ENCODE data around the gene CNTROB.
"Not testable (repeated sequence)": the region's sequence is repeated elsewhere in the genome, so short reads cannot be mapped to it uniquely, and the experiment has no call there.

CNTROB gene

DNA sequence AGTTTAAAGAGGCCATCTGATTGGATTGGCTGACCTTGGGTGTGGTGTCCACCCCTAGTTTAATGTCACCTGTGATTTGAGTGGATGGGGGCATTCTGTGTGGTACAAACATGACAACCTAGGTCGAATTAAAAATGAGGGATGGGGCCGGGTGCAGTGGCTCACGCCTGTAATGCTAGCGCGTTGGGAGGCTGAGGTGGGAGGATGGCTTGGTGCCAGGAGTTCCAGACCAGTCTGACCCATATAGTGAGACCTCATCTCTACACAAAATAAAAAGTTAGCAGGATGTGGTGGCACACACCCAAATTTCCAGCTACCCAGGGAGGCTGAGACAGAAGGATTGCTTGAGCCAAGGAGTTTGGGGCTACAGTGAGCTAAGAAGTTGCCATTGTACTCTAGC lies 14.4 kb downstream of the CNTROB start:
- no peak for DNase-seq (ENCODE audit: low spot score)

DNA sequence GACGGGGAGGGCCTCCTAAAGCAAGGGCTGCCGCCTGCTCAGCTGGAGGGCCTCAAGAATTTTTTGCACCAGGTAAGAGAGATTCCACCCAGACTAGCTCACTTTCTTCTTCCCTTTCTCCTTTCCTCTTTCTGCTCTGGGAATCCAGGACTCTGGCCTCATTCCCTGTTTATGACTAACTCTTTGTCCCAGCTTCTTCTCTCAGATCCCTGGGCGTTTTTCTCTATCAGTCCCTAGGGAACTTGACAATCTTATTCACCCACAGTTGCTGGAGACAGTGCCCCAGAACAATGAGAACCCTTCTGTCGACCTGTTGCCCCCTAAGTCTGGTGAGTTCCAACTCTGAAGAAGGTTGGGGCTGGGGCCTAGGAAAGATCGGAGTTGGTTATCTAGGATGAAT lies 15.6 kb downstream of the CNTROB start:
- no peak for DNase-seq (ENCODE audit: low spot score)

DNA sequence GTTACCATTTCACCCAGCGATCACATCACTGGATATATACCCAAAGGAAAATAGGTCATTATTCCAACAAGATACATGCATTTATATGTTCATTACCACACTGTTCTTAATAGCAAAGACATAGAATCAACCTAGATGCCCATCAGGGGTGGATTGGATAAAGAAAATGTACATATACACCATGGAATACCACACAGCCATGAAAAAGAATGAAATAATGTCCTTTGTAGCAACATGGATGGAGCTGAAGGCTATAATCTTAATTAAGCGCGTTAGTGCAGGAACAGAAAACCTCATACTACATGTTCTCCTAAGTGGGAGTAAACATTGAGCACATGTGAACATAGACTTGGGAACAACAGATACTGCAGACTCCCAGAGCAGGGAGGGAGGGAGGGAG lies 18.6 kb downstream of the CNTROB start:
- DNase-seq (ENCODE audit: low spot score): no peak

DNA sequence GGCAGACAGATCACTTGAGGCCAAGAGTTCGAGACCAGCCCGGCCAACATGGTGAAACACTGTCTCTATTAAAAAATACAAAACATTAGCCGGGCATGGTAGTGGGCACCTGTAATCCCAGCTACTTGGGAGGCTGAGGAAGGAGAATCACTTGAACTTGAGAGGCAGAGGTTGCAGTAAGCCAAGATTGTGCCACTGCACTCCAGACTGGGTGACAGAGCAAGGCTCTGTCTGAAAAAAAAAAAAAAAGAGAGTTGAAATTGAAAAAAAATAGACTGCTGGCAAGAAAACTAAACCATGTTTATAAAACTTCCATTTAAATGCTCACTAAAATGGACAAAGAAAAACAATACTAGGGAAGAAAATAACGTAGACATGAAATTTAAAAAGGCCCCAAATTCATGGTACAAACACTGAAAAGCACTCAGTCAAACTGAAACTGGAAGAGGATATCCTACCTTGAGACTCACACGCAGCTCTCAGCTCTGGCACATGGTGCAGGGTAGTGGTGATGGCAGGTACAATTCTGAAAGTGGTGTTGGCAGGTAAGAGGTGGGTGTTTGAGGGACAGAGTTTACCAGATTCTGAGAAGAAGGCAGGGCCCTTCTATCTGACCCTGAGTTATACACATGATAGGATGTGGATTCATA lies 19.3 kb downstream of the CNTROB start:
- DNase-seq (ENCODE audit: low spot score): no peak

DNA sequence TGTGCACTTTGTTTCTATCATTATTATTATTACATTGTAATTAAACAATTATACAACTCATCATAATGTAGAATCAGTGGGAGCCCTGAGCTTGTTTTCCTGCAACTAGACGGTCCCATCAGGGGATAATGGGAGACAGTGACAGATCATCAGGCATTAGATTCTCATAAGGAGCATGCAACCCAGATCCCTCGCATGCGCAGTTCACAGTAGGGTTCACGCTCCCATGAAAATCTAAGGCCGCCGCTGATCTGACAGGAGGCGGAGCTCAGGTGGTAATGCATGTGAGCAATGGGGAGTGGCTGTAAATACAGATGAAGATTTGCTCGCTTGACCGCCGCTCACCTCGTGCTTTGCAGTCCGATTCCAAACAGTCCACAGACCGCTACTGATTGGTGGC lies 21.3 kb downstream of the CNTROB start:
- not testable (repeated sequence) for DNase-seq (ENCODE audit: low spot score)

DNA sequence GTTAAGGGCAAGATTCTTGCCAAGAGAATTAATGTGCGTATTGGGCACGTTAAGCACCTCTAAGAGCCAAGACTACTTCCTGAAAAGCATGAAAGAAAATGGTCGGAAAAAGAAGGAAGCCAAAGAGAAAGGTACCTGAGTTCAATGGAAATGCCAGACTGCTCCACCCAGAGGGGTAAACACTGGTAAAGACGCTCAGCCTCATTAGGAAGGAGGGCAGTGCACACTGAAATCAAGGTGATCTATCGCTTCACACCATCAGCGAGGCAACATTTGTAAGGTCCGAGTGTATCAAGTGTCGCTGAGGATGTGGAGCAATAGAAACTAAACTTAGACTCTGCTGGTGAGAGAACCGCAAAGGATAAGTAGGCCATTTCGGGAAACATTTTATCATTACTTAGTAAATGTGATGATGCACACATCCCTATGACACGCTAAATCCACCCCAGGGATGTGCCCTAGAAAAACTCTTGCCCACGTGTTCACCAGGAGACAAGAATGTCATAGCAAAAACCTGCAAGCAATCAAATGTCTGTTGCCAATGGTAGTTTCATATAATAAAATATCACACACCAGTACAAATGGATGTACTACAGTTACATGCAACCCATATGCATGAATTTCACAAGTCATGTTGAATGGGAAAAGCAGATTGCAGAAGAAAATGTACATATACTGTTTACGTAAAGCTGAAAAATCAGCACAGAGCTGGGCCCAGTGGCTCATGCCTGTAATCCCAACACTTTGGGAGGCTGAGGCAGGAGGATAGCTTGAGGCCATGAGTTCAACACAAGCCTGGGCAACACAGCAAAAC lies 23.6 kb downstream of the CNTROB start:
- DNase-seq (ENCODE audit: low spot score): no peak

DNA sequence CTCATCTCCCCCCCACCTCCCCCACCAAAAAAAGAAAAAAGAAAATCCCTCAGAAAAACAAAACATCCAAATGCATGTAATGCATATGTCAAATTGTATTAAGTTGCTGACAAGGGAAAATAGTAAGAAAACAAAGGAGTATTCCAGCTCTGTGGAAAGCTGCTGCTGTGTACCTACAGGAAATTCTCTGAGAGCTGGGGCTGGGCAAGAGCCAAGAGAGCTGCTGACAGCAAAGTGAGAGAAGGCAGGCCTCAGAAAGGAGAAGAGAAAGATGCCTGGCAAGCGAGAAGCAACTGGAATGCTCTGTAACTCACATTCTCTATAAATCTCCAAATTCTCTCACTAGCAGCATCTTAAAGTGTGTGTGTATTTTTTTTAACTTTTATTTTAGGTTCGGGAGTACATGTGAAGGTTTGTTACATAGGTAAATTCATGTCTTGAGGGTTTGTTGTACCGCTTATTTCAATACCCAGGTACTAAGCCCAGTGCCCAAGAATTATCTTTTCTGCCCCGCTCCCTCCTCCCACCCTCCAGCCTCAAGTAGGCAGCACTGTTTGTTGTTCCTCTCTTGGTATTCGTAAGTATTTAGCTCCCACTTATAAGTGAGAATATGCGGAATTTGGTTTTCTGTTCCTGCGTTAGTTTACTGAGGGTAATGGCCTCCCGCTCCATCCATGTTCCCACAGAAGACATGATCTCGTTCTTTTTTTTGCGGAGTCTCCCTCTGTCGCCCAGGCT lies 24.4 kb downstream of the CNTROB start:
- no peak for DNase-seq (ENCODE audit: low spot score)

DNA sequence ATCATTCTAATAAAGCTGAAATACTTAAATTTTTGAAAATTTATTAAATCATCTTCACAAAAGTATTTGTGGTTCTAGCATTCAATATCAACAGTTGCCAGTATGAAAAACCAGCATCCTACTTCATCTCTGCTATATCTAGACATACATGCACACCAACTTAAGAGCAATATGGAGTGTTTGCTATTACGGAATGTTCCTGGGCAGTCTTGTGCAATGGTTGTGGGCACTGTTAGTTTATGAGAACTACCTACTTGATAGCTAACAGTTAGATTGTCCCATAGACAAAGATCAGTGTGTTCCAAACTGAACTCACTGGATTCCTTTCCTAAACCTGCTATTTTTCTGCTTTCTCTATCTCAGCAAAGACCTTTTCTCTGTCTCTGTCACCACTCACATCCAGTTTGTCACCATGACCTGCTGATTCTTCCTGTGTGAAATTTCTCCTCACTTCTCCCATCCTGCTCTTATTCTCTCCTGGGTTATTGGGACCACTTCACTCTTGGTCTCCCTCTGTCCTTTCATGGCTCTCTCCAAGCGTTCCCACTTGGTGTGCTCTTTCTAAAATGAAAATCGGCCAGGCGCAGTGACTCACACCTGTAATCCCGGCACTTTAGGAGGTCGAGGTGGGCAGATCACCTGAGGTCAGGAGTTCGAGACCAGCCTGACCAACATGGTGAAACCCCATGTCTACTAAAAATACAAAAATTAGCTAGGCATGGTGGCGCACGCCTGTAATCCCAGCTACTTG lies 27.7 kb downstream of the CNTROB start:
- DNase-seq (ENCODE audit: low spot score): no peak

DNA sequence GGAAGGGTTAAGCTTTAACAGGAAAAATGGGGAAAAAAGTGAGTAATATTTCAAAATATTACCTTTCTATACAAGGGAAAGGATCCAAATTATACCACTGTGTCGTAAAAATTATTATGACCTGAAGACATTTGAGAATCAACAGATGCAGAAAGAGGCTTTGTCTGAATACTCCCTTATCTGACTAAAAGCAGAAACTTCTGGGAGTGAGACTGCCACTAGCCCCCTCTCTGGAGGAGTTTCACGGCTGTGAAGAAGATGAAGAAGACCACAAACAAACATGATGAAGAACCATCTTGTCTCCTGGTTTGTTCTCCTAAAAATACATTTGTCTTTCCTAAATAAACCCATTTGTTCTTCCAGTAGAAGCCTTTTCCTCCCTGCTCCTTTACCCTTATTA lies 29.4 kb downstream of the CNTROB start:
- DNase-seq (ENCODE audit: low spot score): no peak

DNA sequence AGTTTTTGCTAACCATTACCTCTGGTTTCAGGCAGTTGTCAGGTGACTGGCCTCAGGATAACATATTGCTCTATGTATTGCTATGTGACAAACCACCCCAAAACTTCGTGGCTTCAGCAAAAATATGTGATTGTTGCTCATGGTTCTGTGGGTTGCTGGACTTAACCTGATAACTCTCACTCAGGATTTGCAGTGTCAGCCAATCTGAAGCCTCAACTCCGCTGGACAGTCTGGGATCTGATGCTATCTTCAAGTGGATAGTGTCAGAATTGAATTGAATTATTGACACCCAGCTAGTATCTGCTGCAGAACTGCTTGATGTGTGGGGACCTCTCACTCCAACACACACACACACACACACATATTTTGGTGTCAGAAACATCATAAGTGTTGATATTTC lies 35.7 kb downstream of the CNTROB start:
- no peak for DNase-seq (ENCODE audit: low spot score)

DNA sequence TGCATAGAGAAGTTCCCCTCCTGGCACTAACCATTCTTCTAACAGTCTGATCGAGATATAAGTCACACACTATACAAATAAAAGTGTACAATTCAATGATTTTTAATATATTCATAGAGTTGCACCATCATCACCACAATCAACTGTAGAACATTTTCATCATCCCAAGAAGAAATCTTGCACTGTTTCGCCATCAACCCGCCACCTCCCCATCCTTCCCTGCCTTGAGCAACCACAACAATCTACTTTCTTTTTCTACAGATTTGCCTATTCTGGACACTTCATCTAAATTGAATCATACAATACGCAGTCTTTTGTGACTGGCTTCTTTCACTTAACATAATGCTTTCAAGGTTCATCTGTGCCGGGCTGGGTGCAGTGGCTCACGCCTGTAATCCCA lies 37.4 kb downstream of the CNTROB start:
- DNase-seq (ENCODE audit: low spot score): no peak

DNA sequence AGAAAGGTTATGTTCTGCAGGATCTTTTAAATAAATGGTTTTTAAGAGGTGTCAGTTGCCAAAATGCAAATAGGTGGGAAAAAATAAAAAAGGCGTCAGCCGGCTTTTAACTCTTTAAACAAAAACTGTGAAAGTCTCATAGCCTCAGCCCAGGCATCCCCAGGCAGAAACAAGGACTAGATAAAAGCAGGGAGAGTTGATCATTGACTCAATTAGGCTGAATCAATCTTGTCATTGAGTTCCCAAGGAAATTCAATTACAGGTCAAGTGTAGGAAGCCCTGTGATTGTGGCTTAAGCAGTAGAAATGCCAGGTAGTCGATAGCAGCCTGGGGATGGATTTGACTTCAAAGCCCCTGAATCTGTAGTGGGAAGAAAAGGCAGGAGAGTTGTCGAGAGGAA lies 39.6 kb downstream of the CNTROB start:
- no peak for DNase-seq (ENCODE audit: low spot score)

DNA sequence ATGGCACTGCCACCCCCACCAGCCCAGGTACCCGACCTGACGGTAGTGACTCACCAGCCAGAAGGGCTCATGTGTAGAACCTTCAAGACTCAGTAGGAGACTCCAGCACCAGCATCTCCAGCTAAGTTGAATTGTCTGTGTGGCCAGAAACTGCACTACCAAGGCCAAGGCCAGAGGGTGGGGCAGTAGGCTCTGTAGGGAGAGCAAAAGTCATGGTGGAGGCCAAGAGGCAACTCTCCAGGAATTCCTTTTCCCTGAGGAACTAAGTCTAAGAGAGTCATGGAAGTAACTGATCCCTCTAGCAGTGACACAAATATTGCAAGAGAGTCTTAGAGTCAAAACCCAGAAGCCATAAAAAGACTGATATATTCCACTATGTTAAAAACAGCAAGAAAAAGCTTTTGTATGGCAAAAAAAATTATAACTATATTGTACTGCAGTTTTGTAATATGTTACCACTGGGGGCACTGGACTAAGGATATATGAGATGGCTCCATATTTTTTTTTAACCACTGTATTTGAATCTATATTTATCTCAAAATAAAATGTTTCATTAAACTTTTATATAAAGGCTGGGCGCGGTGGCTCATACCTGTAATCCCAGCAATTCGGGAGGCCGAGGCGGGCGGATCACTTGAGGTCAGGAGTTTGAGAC lies 40.3 kb downstream of the CNTROB start:
- no peak for DNase-seq (ENCODE audit: low spot score)

DNA sequence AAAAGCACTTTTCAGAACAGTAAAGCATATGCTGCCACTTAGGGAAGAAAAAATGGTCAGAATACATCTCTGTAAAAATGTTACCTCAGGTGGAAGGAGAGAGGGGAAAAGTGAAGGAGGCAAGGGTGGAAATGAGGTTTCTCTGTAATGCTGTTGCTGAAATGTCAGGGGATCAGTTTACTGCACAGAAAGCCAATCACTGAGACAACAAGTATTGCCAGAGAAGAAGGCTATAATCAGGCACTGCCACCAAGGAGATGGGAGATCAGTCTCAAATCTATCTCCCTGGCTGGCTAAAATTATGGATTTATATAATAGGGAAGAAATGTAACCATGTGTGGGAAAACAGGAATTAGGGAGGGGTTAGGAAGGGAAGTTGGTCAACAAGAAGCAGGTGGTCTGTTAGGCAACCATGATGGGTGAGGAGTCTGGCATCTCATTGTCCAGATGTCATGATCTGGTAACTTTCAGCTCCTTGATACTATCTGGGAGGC lies 42.7 kb downstream of the CNTROB start:
- DNase-seq (ENCODE audit: low spot score): no peak

DNA sequence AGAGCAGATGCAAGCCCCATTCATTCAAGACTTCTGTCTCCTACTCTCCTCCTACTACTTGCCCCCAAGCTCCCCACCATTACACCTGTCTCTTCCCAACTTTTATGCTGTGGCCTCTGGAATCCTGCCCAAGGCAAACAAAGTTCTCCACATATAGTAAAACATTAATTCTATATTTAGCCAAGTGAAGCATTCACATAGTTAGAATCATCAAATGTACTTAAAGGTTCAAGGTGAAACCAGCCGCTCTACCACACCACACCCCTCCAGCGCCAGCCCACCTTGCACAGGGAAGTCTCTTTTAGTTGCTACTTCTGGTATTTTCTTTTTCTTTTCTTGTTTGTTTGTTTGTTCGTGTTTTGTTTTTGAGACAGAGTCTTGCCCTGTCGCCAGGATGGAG lies 45.0 kb downstream of the CNTROB start:
- no peak for DNase-seq (ENCODE audit: low spot score)

DNA sequence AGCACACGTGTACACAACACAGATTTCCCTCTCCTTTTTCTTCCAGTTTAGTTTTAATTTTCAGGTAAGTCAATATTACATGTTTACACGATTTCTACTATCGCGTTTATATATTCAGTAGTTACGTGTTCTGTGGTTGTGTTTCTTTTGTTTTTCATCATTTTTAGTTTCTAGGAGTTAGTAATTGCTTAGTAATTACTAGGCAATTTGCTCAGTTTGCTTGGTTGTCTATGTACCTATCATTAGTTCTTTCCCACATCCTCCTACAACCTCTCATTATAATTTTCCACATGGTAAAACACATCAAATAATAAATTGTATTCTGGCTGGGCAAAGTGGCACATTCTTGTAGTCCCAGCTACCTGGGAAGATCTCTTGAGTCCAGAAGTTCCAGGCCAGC lies 45.8 kb downstream of the CNTROB start:
- DNase-seq (ENCODE audit: low spot score): no peak

DNA sequence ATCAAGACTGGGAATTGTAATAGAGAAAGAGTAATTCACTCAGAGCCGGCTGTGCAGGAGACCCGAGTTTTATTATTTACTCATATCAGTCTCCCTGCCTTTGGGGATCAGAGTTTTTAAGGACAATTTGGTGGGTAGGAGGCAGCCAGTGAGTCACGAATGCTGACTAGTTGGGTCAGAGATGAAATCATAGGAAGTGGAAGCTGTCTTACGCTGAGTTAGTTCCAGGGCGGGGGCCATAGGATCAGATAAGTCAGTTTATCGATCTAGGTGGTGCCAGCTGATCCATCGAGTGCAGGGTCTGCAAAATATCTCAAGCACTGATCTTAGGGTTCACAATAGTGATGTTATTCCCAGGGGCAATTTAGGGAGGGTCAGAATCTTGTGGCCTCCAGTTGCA lies 50.2 kb downstream of the CNTROB start:
- no peak for DNase-seq (ENCODE audit: low spot score)

DNA sequence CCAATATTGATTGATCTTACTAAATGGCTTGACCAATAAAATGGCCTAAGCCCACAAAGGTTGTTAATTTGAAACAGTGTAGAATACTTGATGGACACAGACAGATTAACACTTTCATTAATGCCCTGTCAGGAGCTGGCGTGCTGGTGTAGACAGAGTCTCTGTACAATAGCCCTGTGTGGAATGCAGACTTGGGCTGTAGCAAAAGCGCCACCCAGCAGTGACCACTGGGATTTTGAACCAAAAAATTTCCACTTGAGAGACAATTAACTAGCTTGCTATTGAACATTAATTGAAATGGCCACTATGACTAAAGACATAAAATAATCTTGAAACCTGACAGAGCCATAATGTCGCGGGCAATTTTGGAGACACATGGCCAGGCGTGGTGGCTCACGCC lies 50.7 kb downstream of the CNTROB start:
- no peak for DNase-seq (ENCODE audit: low spot score)

DNA sequence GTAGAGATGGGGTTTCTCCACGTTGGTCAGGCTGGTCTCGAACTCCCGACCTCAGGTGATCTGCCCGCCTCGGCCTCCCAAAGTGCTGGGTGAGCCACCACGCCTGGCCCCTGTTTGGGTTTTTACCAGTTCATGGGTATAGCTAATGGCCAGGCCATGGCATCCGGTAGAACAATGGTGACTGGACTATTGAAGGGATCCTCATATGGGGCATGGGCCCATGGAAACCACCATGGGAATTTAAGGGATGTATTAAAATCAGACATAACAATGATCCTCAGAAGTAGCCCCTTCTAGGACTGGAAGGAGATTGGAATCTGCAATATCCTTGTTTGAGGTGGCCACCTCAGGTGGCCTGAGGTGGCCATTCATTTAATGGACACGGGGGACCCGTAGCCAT lies 52.9 kb downstream of the CNTROB start:
- no peak for DNase-seq (ENCODE audit: low spot score)

DNA sequence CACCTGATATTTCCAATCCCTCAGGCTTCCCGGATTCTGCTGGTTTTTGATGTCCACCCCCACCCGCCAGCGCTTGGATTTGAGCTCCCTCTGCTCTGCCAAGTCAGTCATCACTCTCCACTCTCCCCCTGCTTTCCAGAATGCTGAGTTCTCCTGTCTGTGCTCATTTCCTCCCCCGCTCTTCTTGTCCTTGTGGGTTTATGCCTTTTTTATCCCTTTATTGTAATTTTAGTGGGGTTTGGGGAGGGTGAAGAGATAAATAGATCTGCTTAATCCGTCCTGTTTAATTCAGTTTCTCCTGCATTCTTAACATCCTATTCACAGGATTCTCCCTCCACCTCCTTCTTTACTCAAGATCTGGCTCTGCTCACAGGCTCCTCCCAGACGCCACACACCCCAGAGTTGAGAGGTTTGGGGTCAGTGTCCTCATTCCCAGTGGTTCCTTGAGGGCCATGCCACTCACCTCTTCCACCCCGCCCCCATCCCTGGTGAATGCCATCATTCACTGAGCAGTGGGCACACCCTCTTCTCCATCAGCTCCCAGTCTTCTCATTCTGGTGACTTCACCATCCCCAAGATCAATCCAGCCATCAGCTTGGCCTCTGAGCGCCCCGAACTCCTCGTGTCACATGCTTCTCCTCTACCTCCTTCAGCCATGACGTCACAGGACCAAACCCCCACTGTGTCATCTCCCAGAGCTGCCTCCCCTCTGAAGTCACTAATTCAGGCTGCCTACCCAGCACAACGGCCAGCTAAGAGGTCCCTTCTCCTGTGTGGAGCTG lies 55.3 kb downstream of the CNTROB start:
- no peak for DNase-seq (ENCODE audit: low spot score)

DNA sequence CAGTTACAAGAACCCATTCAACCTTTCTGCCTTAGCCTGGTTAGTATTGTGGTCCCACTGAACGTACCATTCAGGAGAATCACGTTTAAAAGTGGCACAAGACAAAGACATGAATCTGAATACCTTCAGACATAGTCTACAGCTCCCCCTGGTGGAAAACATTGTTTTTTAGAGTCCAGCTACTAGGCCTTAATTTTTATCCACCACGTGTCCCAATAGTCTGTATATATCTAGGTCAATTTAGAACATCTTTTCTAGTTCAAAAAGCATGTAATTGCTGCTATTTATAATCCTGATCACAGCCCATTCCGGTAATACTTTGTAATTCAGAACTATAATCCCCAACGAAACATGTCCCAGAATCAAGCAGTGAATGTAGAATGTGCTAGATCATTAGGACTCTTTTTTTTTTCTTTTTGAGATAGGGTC lies 56.8 kb downstream of the CNTROB start:
- DNase-seq (ENCODE audit: low spot score): peak; percentile 86

Measured in hematopoietic multipotent progenitor cell treated with erythropoietin and hydrocortisone succinate and interleukin-3 and kit ligand, for 15 days (in vitro differentiated cells).